ENCODE data around the gene VPS13C.
A peak's percentile ranks its signal among the peaks of the same experiment; 100 is the strongest.

Gene VPS13C

GRCh38 chr15:61880084-61880483 is 180.2 kb downstream of the VPS13C start:
- no peak overlapping the region for H2BK5ac ChIP-seq (ENCODE audit: low read depth, low read length, poor library complexity, severe bottlenecking)
- H3K4me2 ChIP-seq (ENCODE audit: low read length, poor library complexity, severe bottlenecking): no peak overlapping the region
- H3K14ac ChIP-seq (ENCODE audit: low read length in 2 of 2): no peak overlapping the region
- DNase-seq: no peak
- H3K4me3 ChIP-seq (ENCODE audit: insufficient read depth in 1 of 2, low read depth in 1 of 2, low read length in 2 of 2): no peak overlapping the region
- no peaks in the 10 kb centered on the region for H3K9me3 ChIP-seq (ENCODE audit: control insufficient read depth, low read length)
- no peak overlapping the region for H3K23ac ChIP-seq (ENCODE audit: low read length in 2 of 2)
- H3K27ac ChIP-seq (ENCODE audit: low read length, poor library complexity, severe bottlenecking): no peak overlapping the region
- no peak overlapping the region for H4K8ac ChIP-seq (ENCODE audit: low read length)
- no peaks in the 10 kb centered on the region for H3K79me1 ChIP-seq (replicated peaks; ENCODE audit: low read length, poor library complexity, severe bottlenecking)
- H3K36me3 ChIP-seq (ENCODE audit: control insufficient read depth in 1 of 2, insufficient read depth in 2 of 2, low read depth in 1 of 2, low read length in 2 of 2): peaks cover 0 to 62% of the 10 kb centered on the region in 2 experiments
- H2AFZ ChIP-seq (ENCODE audit: low read depth, low read length): no peak overlapping the region
- no peak overlapping the region for H2BK12ac ChIP-seq (ENCODE audit: low read length in 2 of 2)
- H3K9ac ChIP-seq (ENCODE audit: low read length): no peak overlapping the region
- H2BK15ac ChIP-seq (ENCODE audit: low read depth, poor library complexity, severe bottlenecking): no peak overlapping the region
- H4K91ac ChIP-seq (ENCODE audit: low read length): no peak overlapping the region
- H3K18ac ChIP-seq (ENCODE audit: low read depth in 1 of 2, low read length in 2 of 2): no peak overlapping the region
- 100% methylated on average over 4 of the region's 5 CpGs for whole genome bisulfite sequencing
- no peaks in the 10 kb centered on the region for H3K4me1 ChIP-seq (ENCODE audit: control insufficient read depth, insufficient read depth, low read depth, low read length)
- no peak overlapping the region for H2AK5ac ChIP-seq (ENCODE audit: low read length, severe bottlenecking)
- no peaks in the 10 kb centered on the region for H3K27me3 ChIP-seq (ENCODE audit: control insufficient read depth in 1 of 2, insufficient read depth in 1 of 2, low read length in 2 of 2)
- H3K4ac ChIP-seq (ENCODE audit: low read depth in 1 of 2, low read length in 2 of 2): no peak overlapping the region
- H2BK120ac ChIP-seq (ENCODE audit: low read depth, low read length): no peak overlapping the region

- no peaks in the 10 kb centered on the region for H3K27me3 ChIP-seq (ENCODE audit: control insufficient read depth in 1 of 2, insufficient read depth in 1 of 2, low read length in 2 of 2)
- no peak overlapping the region for H4K8ac ChIP-seq (ENCODE audit: low read length)
- no peak overlapping the region for H2BK120ac ChIP-seq (ENCODE audit: low read depth, low read length)
- 94% methylated on average over 2 of the region's 3 CpGs for whole genome bisulfite sequencing
- peaks cover 0 to 62% of the 10 kb centered on the region in 2 experiments for H3K36me3 ChIP-seq (ENCODE audit: control insufficient read depth in 1 of 2, insufficient read depth in 2 of 2, low read depth in 1 of 2, low read length in 2 of 2)
- no peak overlapping the region for H2BK12ac ChIP-seq (ENCODE audit: low read length in 2 of 2)
- H3K23ac ChIP-seq (ENCODE audit: low read length in 2 of 2): no peak overlapping the region
- H2AK5ac ChIP-seq (ENCODE audit: low read length, severe bottlenecking): no peak overlapping the region
- H2BK5ac ChIP-seq (ENCODE audit: low read depth, low read length, poor library complexity, severe bottlenecking): no peak overlapping the region
- no peak overlapping the region for H3K18ac ChIP-seq (ENCODE audit: low read depth in 1 of 2, low read length in 2 of 2)
- H3K4me2 ChIP-seq (ENCODE audit: low read length, poor library complexity, severe bottlenecking): no peak overlapping the region
- H3K79me1 ChIP-seq (replicated peaks; ENCODE audit: low read length, poor library complexity, severe bottlenecking): no peaks in the 10 kb centered on the region
- DNase-seq: no peak
- H3K9ac ChIP-seq (ENCODE audit: low read length): no peak overlapping the region
- no peaks in the 10 kb centered on the region for H3K9me3 ChIP-seq (ENCODE audit: control insufficient read depth, low read length)
- H3K14ac ChIP-seq (ENCODE audit: low read length in 2 of 2): no peak overlapping the region
- H3K4me3 ChIP-seq (ENCODE audit: insufficient read depth in 1 of 2, low read depth in 1 of 2, low read length in 2 of 2): no peak overlapping the region
- H2BK15ac ChIP-seq (ENCODE audit: low read depth, poor library complexity, severe bottlenecking): no peak overlapping the region
- no peak overlapping the region for H3K4ac ChIP-seq (ENCODE audit: low read depth in 1 of 2, low read length in 2 of 2)
- H2AFZ ChIP-seq (ENCODE audit: low read depth, low read length): no peak overlapping the region
- no peak overlapping the region for H4K91ac ChIP-seq (ENCODE audit: low read length)
- no peaks in the 10 kb centered on the region for H3K4me1 ChIP-seq (ENCODE audit: control insufficient read depth, insufficient read depth, low read depth, low read length)
- no peak overlapping the region for H3K27ac ChIP-seq (ENCODE audit: low read length, poor library complexity, severe bottlenecking)
Observed at GRCh38 chr15:61879219-61879618, 181.0 kb downstream of the VPS13C start.

- Histone ChIP-seq H2BK5ac (ENCODE audit: low read depth, low read length, poor library complexity, severe bottlenecking) (no peak overlapping the region), H3K4me3 (ENCODE audit: insufficient read depth in 1 of 2, low read depth in 1 of 2, low read length in 2 of 2) (no peak overlapping the region), H3K4me2 (ENCODE audit: low read length, poor library complexity, severe bottlenecking) (no peak overlapping the region), H2BK120ac (ENCODE audit: low read depth, low read length) (no peak overlapping the region), H4K8ac (ENCODE audit: low read length) (no peak overlapping the region), H2AFZ (ENCODE audit: low read depth, low read length) (no peak overlapping the region), H3K4me1 (ENCODE audit: control insufficient read depth, insufficient read depth, low read depth, low read length) (no peaks in the 10 kb centered on the region), H3K36me3 (ENCODE audit: control insufficient read depth in 1 of 2, insufficient read depth in 2 of 2, low read depth in 1 of 2, low read length in 2 of 2) (peaks cover 0 to 70% of the 10 kb centered on the region in 2 experiments), H4K91ac (ENCODE audit: low read length) (no peak overlapping the region), H3K14ac (ENCODE audit: low read length in 2 of 2) (no peak overlapping the region), H3K27ac (ENCODE audit: low read length, poor library complexity, severe bottlenecking) (no peak overlapping the region), H3K18ac (ENCODE audit: low read depth in 1 of 2, low read length in 2 of 2) (no peak overlapping the region), H3K4ac (ENCODE audit: low read depth in 1 of 2, low read length in 2 of 2) (no peak overlapping the region), H2BK15ac (ENCODE audit: low read depth, poor library complexity, severe bottlenecking) (no peak overlapping the region), H3K23ac (ENCODE audit: low read length in 2 of 2) (no peak overlapping the region), H3K9me3 (ENCODE audit: control insufficient read depth, low read length) (no peaks in the 10 kb centered on the region), H3K9ac (ENCODE audit: low read length) (no peak overlapping the region), H2BK12ac (ENCODE audit: low read length in 2 of 2) (no peak overlapping the region), H3K27me3 (ENCODE audit: control insufficient read depth in 1 of 2, insufficient read depth in 1 of 2, low read length in 2 of 2) (no peaks in the 10 kb centered on the region), H2AK5ac (ENCODE audit: low read length, severe bottlenecking) (no peak overlapping the region), H3K79me1 (replicated peaks; ENCODE audit: low read length, poor library complexity, severe bottlenecking) (no peaks in the 10 kb centered on the region)
- WGBS: no CpG with 5 or more reads among the region's 1 CpG
- peak; percentile 29 for DNase-seq
Observed at GRCh38 chr15:61871926-61872522, 188.2 kb downstream of the VPS13C start.

GRCh38 chr15:61869656-61870055 is 190.6 kb downstream of the VPS13C start:
- 100% methylated on average over 2 of the region's 3 CpGs for WGBS
- Histone ChIP-seq H3K4me2 (ENCODE audit: low read length, poor library complexity, severe bottlenecking) (no peak overlapping the region), H2BK15ac (ENCODE audit: low read depth, poor library complexity, severe bottlenecking) (no peak overlapping the region), H3K4me3 (ENCODE audit: insufficient read depth in 1 of 2, low read depth in 1 of 2, low read length in 2 of 2) (no peak overlapping the region), H3K9ac (ENCODE audit: low read length) (no peak overlapping the region), H4K8ac (ENCODE audit: low read length) (no peak overlapping the region), H3K14ac (ENCODE audit: low read length in 2 of 2) (no peak overlapping the region), H2AFZ (ENCODE audit: low read depth, low read length) (no peak overlapping the region), H3K4ac (ENCODE audit: low read depth in 1 of 2, low read length in 2 of 2) (no peak overlapping the region), H3K9me3 (ENCODE audit: control insufficient read depth, low read length) (no peaks in the 10 kb centered on the region), H3K18ac (ENCODE audit: low read depth in 1 of 2, low read length in 2 of 2) (no peak overlapping the region), H3K27ac (ENCODE audit: low read length, poor library complexity, severe bottlenecking) (no peak overlapping the region), H2BK5ac (ENCODE audit: low read depth, low read length, poor library complexity, severe bottlenecking) (no peak overlapping the region), H2AK5ac (ENCODE audit: low read length, severe bottlenecking) (no peak overlapping the region), H3K23ac (ENCODE audit: low read length in 2 of 2) (no peak overlapping the region), H2BK12ac (ENCODE audit: low read length in 2 of 2) (no peak overlapping the region), H3K27me3 (ENCODE audit: control insufficient read depth in 1 of 2, insufficient read depth in 1 of 2, low read length in 2 of 2) (no peaks in the 10 kb centered on the region), H3K79me1 (replicated peaks; ENCODE audit: low read length, poor library complexity, severe bottlenecking) (no peaks in the 10 kb centered on the region), H4K91ac (ENCODE audit: low read length) (no peak overlapping the region), H3K4me1 (ENCODE audit: control insufficient read depth, insufficient read depth, low read depth, low read length) (no peaks in the 10 kb centered on the region), H2BK120ac (ENCODE audit: low read depth, low read length) (no peak overlapping the region), H3K36me3 (ENCODE audit: control insufficient read depth in 1 of 2, insufficient read depth in 2 of 2, low read depth in 1 of 2, low read length in 2 of 2) (peaks cover 0 to 63% of the 10 kb centered on the region in 2 experiments)
- DNase-seq: no peak
